Measurements from ENCODE around the gene MPG.

MPG gene

GRCh38 chr16:66309-67182 is 11.5 kb upstream of the MPG start:
- DNase-seq (ENCODE audit: low read depth in 2 of 2): no peak

- no peak for DNase-seq (ENCODE audit: low read depth in 2 of 2)
Observed at GRCh38 chr16:67183-67791, 10.7 kb upstream of the MPG start.

- DNase-seq (ENCODE audit: low read depth in 2 of 2): no peak
Observed at GRCh38 chr16:67884-68789, 9.9 kb upstream of the MPG start.

GRCh38 chr16:69181-69580 is 8.8 kb upstream of the MPG start:
- DNase-seq (ENCODE audit: low read depth in 2 of 2): no peak

GRCh38 chr16:71210-71539 is 6.8 kb upstream of the MPG start:
- no peak for DNase-seq (ENCODE audit: low read depth in 2 of 2)

- no peak for DNase-seq (ENCODE audit: low read depth in 2 of 2)
Observed at GRCh38 chr16:71540-72401, 6.3 kb upstream of the MPG start.

- DNase-seq (ENCODE audit: low read depth in 2 of 2): no peak
Observed at GRCh38 chr16:72561-73548, 5.2 kb upstream of the MPG start, which contains the start of gene RHBDF1. Gene RHBDF1, minus strand, starts transcription at chr16:72631. Its CDS starts 7,616 bp downstream, at chr16:65015.

- DNase-seq (ENCODE audit: low read depth in 2 of 2): no peak
Observed at GRCh38 chr16:74051-74746, 3.8 kb upstream of the MPG start.

GRCh38 chr16:74747-75334 is 3.2 kb upstream of the MPG start:
- DNase-seq (ENCODE audit: low read depth in 2 of 2): no peak

- DNase-seq (ENCODE audit: low read depth in 2 of 2): no peak
Observed at GRCh38 chr16:75580-76501, 2.2 kb upstream of the MPG start.

- DNase-seq (ENCODE audit: low read depth in 2 of 2): no peak
Observed at GRCh38 chr16:76535-77272, 1.3 kb upstream of the MPG start.

- DNase-seq (ENCODE audit: low read depth in 2 of 2): peak in 1 of 2 experiments; percentile 33
Observed at GRCh38 chr16:77273-77806, 685 bp upstream of the MPG start.

GRCh38 chr16:78444-79150 is 572 bp downstream of the MPG start:
- no peak for DNase-seq (ENCODE audit: low read depth in 2 of 2)

GRCh38 chr16:79151-80054 is 1.4 kb downstream of the MPG start:
- DNase-seq (ENCODE audit: low read depth in 2 of 2): no peak

GRCh38 chr16:83060-83603 is 5.1 kb downstream of the MPG start:
- no peak for DNase-seq (ENCODE audit: low read depth in 2 of 2)

Data from stimulated activated CD4-positive, alpha-beta T cell treated with anti-CD3 and anti-CD28 coated beads, Interleukin-12 subunit alpha, Interleukin-12 subunit beta, amount 100 ng/mL, for 24 hours (primary cell).